Cardiac muscle cell (in vitro differentiated cells and primary cell): ENCODE measurements around the gene CNTNAP2. TPM values are rescaled to one million over a fixed set of nuclear protein-coding genes. Genes with fewer than 3 reads are reported as not detected.
"Not testable (repeated sequence)": the region's sequence is repeated elsewhere in the genome, so short reads cannot be mapped to it uniquely, and the experiment has no call there.

Source experiments
- DNase-seq, 2 donors: peaks; one replicate each; pipeline versions ENCODE4 v3.0.0 to v3.0.0-alpha.2; 2010 to 2017; ENCODE audit warnings: low read depth in 1 of 2, low spot score in 1 of 2
- H3K27ac ChIP-seq: fragments of 200-600 bp; sonication (generic); 2 replicates; pipeline ENCODE4 v1.5.1; 2016
- H3K27me3 ChIP-seq: fragments of 200-600 bp; sonication (generic); 2 replicates; pipeline ENCODE4 v1.6.0; 2016; ENCODE audit warnings: control low read depth
- H3K36me3 ChIP-seq: fragments of 200-600 bp; sonication (generic); 2 replicates; pipeline ENCODE4 v1.5.1; 2016; ENCODE audit warnings: control low read depth
- H3K4me1 ChIP-seq: fragments of 200-600 bp; sonication (generic); 2 replicates; pipeline ENCODE4 v1.8.1; 2017; ENCODE audit warnings: low read depth, mild to moderate bottlenecking, mixed run types
- H3K4me3 ChIP-seq: fragments of 200-600 bp; sonication (generic); 2 replicates; pipeline ENCODE4 v1.5.1; 2016; ENCODE audit warnings: mild to moderate bottlenecking
- H3K9me3 ChIP-seq: fragments of 200-600 bp; sonication (generic); 2 replicates; pipeline ENCODE4 v1.5.1; 2017; ENCODE audit warnings: low read depth, mild to moderate bottlenecking, control low read depth
- CTCF ChIP-seq: IDR thresholded peaks from 2 replicates; pipeline ENCODE4 v1.5.1; 2012; ENCODE audit warnings: low read depth, mild to moderate bottlenecking, low read length
- polyA plus RNA-seq: library from polyadenylated mRNA; unstranded; fragments of >200 nt; fragmentation: Nextera tagmentation; extraction: Ambion mirVana; gene quantifications from 2 replicates; pipeline ENCODE4 v1.2.1, GENCODE V29; 2016
- total RNA-seq: library from RNA; depleted of rRNA; stranded (reverse); fragments of >200 nt; gene quantifications from 2 replicates; pipeline ENCODE4 v1.2.3, GENCODE V29; 2016

Gene CNTNAP2
- total and polyA plus RNA-seq, 2 experiments from 2014 or later: 4.8 to 5.1 TPM

- H3K27ac ChIP-seq: no peak overlapping the region
- H3K27me3 ChIP-seq: no peaks in the 10 kb centered on the region
- no peaks in the 10 kb centered on the region for H3K36me3 ChIP-seq
- DNase-seq: no peak
- no peaks in the 10 kb centered on the region for H3K9me3 ChIP-seq
- TF ChIP-seq CTCF: no peak
- no peak overlapping the region for H3K4me3 ChIP-seq
- H3K4me1 ChIP-seq: no peaks in the 10 kb centered on the region
Measured at GRCh38 chr7:146177301-146177700, 60.7 kb downstream of the CNTNAP2 start.

GRCh38 chr7:146185844-146186243 lies 69.2 kb downstream of the CNTNAP2 start:
- no peaks in the 10 kb centered on the region for H3K4me1 ChIP-seq
- H3K9me3 ChIP-seq: no peaks in the 10 kb centered on the region
- no peak overlapping the region for H3K4me3 ChIP-seq
- H3K27me3 ChIP-seq: no peaks in the 10 kb centered on the region
- H3K36me3 ChIP-seq: no peaks in the 10 kb centered on the region
- peak in 1 of 2 donors; percentile 12 for DNase-seq
- TF ChIP-seq CTCF: no peak
- H3K27ac ChIP-seq: no peak overlapping the region

- H3K4me3 ChIP-seq, H3K4me1 ChIP-seq, H3K27ac ChIP-seq, H3K9me3 ChIP-seq, DNase-seq, H3K27me3 ChIP-seq, H3K36me3 ChIP-seq: not testable (repeated sequence)
Measured at GRCh38 chr7:146191428-146191827, 74.8 kb downstream of the CNTNAP2 start.

- Histone ChIP-seq H3K4me1 (no peaks in the 10 kb centered on the region), H3K36me3 (no peaks in the 10 kb centered on the region), H3K27me3 (no peaks in the 10 kb centered on the region), H3K27ac (no peak overlapping the region), H3K9me3 (no peaks in the 10 kb centered on the region), H3K4me3 (no peak overlapping the region)
- no peak for DNase-seq
- no peak for TF ChIP-seq CTCF
Measured at GRCh38 chr7:146201945-146202344, 85.3 kb downstream of the CNTNAP2 start.

GRCh38 chr7:146206270-146206669 lies 89.7 kb downstream of the CNTNAP2 start:
- DNase-seq: no peak
- H3K4me3 ChIP-seq: no peak overlapping the region
- H3K9me3 ChIP-seq: no peaks in the 10 kb centered on the region
- no peaks in the 10 kb centered on the region for H3K27me3 ChIP-seq
- H3K36me3 ChIP-seq: no peaks in the 10 kb centered on the region
- TF ChIP-seq CTCF: no peak
- H3K4me1 ChIP-seq: no peaks in the 10 kb centered on the region
- no peak overlapping the region for H3K27ac ChIP-seq

GRCh38 chr7:146208492-146208891 lies 91.9 kb downstream of the CNTNAP2 start:
- Histone ChIP-seq H3K27ac (no peak overlapping the region), H3K27me3 (no peaks in the 10 kb centered on the region), H3K9me3 (no peaks in the 10 kb centered on the region), H3K4me3 (no peak overlapping the region), H3K4me1 (no peaks in the 10 kb centered on the region), H3K36me3 (no peaks in the 10 kb centered on the region)
- DNase-seq: no peak
- no peak for TF ChIP-seq CTCF
